HG02973 (cell line): ENCODE measurements around the gene MPC1.

Experiments
- ATAC-seq: cut with Tn5 transposase; IDR thresholded peaks from one replicate; pipeline ENCODE4 v1.9.1; 2021; ENCODE audit warnings: moderate library complexity; ENCODE audit not compliant: unreplicated experiment

Gene MPC1

GRCh38 chr6:166382933-166383801 lies at the start of gene MPC1:
TSS of gene MPC1 (minus strand) at chr6:166382940. CDS start at chr6:166382876, 64 bp downstream.
- peak; percentile 84 for ATAC-seq

DNA sequence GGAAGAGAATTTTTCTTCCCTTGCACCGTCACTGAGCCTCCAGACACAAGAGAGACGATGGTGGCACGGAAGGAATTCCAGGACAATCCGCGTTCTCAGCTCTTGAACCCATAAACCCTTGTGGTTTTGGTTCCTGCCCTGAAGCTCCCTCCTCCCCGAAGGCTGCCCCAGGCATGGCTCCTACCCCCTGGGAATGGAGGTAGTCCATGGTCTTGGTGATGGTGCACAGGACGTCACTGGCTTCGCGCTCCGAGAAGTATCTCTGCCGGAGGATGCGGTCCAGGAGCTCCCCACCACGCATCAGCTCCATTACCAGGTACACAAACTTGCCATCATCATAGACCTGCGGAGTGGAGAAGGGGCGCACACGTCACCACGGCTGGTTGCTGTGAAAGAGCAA lies 47.5 kb upstream of the MPC1 start:
- ATAC-seq: no peak

DNA sequence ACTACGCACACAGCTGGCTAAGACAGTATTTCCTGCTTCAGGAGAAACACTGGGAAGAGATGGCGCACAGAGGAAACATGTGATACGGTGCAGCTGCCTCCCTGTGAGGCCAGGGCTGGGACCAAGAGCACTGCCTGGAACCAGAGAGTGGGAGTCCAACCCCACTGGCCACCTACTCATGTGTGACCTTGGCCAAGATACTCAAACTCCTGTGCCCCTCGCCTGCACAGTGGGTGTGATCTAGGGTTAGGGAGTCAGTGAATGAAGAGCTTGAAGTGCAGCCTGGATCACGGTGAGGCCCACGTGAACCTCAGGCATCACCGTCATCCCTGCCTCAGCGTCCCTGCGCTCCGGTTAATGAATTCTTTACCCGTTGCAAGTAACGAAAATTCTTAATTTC lies 41.7 kb upstream of the MPC1 start:
- no peak for ATAC-seq

- no peak for ATAC-seq
Observed at GRCh38 chr6:166423781-166424180, 41.0 kb upstream of the MPC1 start.

DNA sequence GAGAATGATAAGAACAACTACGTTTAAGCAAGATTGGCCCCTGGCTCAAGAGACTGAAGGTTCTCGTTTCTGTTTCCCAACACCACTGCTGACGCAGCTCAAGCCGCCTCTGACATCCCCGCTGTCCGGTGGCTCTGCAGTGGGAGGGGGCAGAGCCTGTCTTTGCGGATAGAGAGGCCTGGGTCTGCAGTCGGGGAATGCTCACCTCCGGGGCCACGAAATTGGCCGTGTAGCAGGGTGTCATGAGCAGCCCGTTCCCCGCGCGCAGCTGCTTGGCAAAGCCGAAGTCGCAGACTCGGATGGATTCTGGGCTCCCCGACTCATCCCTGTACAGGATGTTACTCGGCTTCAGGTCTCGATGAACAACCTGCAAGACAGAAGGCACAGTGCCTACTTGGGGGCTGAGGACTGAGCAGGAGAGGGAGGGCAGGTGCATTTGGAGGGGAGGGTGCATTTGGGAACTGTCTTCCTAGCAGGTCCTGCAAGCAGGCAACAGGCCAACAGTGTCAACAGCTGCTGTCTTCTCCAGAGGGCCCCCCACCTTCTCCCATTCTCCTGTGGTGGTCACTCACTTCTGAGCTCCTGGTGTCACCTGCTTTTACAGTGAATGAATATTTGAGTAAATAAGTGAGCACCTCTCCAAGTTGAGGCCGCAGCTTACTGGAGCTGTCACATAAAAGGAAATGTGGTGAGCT lies 40.5 kb upstream of the MPC1 start:
- no peak for ATAC-seq

- ATAC-seq: no peak
Observed at GRCh38 chr6:166422201-166422940, 39.6 kb upstream of the MPC1 start.

GRCh38 chr6:166420351-166420750 lies 37.6 kb upstream of the MPC1 start:
- no peak for ATAC-seq

GRCh38 chr6:166419717-166420116 lies 37.0 kb upstream of the MPC1 start:
- ATAC-seq: no peak

DNA sequence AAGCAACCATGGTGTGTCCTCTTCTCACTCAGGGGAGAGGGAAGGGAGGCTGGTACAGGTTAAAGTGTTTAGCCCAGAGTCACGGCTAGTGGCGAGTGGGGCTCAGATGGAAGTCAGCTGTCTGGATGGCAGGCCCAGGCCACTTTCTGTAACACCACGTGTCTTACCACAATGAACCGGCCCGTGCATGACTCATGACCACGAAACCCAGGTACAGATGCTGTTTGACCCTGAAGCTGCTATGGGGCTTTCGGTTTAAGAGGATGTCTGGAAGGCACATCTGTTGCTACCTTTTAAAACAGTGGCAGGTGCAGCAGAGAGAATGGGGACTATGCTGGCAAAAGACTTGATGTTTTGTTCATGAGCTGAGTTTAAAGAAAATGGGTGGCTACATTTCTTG lies 36.5 kb upstream of the MPC1 start:
- peak; percentile 96 for ATAC-seq

DNA sequence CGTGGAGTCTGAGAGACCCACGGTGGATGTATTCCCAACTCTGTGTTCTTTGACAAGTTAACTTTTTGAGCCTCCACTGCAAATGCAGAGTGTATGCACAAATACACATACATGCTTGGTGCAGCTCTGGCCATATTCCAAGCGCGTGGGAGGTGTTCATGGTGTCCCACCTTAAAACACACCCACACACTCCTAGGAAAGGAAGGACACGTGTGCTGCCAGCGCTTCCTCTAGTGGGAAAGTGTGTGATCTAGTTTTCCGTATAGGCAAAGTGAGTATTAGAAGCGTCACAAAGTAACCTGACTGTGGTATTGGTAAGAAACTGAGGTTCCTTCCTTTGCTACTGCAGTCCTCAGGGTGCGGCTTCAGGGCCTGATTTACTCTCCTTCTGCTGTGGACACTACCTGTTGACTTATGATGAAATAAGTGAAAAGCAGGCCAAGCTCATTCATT lies 36.0 kb upstream of the MPC1 start:
- no peak for ATAC-seq

- ATAC-seq: peak; percentile 34
Observed at GRCh38 chr6:166417285-166417691, 34.5 kb upstream of the MPC1 start.

GRCh38 chr6:166415833-166416347 lies 33.1 kb upstream of the MPC1 start:
- ATAC-seq: no peak

DNA sequence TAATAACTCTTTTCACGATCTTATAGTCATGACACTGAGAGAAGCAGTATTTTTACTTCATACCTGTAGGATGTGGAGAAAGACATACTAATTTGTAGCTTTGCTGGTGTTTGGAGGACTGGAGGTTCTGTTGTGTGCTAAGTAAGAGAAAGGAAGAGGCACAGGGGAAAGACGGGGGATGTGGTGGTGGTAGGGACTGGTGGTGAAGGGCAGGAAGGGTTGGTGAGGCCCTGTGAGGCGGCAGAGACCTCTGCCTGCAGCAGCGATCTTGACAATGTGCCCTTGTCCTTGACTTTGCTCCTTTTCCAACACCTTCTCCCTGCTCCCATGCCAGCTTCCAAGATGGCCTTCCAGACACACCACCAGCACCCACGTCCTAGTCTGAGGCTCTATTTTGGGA lies 32.6 kb upstream of the MPC1 start:
- ATAC-seq: no peak

DNA sequence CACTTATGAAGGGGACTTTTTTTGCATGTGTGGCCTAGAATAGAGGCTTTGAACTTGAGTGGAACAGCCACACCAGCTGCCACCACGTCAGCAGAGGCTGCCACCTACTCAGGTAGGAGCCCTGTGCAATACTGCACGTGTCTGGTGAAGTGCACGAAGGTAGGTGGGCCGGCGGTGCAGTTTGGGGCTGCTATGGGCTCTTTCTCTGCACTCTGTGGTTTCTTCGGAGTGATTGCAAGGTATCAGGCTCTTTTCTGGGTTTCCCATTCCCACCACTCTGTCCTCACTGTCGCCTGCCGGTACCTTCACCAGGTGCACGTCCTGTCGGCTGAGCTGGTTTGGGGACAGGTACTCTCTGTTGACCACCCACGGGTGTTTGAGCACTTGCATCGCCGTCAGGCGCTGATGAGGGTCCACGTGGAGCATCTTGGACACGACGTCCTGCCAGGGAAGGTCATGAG lies 30.8 kb upstream of the MPC1 start:
- ATAC-seq: no peak

- ATAC-seq: no peak
Observed at GRCh38 chr6:166412911-166413384, 30.2 kb upstream of the MPC1 start.

GRCh38 chr6:166412156-166412910 lies 29.6 kb upstream of the MPC1 start:
- no peak for ATAC-seq

DNA sequence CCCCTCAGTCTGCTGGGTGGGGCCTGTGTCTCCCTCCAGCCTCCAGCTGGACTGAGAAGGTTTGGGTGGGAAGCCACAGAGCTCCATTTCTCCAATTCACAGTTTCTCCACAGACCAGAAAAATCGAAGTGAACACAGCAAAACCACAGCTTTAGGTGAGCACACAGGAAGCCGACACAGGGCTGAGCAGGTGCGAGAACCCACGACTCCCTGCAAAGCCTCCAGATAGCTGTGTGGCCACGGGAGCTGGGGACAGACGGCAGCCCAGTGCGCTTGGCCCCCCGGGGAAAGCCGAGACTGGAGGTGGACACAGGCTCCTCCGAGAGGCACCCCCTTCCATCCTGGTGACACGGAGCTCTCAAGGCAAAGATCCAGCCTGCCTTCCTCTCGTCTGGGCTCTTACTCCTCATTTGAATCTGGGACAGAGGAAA lies 29.0 kb upstream of the MPC1 start:
- no peak for ATAC-seq

GRCh38 chr6:166411271-166411670 lies 28.5 kb upstream of the MPC1 start:
- no peak for ATAC-seq

DNA sequence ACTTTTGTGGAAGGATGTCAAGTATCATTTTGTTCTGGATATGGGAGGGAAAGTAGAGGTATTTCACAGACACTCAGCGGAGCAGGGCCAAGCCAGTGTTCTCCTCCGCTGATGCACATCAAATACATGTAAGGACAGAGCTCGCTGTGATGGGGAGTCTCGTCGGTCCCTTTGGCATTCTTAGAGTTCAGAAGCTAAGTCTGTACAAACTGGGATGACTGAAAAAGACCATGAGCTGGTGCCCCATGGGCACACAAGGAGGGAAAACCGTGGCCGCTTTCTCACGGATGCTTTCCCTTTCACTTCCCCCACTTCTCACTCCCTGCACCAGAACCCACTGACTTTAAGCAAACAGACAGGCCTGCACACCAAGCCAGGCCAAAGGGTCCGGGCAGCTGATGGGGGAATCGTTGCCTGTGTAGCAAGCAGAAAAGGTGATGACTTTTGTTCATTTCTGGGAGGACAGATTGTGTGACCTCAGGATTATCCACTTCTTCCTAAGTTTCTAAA lies 27.7 kb upstream of the MPC1 start:
- no peak for ATAC-seq
